ENCODE measurements around the gene RPL22L1.

DNA sequence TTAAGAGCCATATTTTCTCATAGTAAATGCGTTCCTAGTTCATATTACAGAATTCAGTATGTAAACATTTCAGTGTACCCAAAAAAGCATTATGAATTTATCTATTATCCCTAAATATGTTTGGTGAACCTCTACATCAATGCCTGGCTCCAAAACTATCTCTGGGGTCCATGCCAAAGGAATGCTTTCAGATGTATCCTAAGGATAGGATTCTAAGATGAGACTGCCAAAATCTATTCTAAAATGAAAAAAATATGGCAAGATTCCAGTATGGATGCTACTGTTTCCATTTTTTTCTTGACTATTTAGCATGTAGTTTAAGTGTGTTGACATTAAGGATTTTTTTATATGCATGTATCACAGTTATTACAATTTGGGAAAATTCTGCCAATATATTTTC lies 19.6 kb upstream of the RPL22L1 start:
- TF ChIP-seq, protein P1, sequence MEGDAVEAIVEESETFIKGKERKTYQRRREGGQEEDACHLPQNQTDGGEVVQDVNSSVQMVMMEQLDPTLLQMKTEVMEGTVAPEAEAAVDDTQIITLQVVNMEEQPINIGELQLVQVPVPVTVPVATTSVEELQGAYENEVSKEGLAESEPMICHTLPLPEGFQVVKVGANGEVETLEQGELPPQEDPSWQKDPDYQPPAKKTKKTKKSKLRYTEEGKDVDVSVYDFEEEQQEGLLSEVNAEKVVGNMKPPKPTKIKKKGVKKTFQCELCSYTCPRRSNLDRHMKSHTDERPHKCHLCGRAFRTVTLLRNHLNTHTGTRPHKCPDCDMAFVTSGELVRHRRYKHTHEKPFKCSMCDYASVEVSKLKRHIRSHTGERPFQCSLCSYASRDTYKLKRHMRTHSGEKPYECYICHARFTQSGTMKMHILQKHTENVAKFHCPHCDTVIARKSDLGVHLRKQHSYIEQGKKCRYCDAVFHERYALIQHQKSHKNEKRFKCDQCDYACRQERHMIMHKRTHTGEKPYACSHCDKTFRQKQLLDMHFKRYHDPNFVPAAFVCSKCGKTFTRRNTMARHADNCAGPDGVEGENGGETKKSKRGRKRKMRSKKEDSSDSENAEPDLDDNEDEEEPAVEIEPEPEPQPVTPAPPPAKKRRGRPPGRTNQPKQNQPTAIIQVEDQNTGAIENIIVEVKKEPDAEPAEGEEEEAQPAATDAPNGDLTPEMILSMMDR (IDR thresholded peaks at IDR 0.05; ENCODE audit: poor library complexity) = no peak
- TF ChIP-seq EZH2 (IDR thresholded peaks at IDR 0.05; ENCODE audit: borderline replicate concordance) (no peak), EZH2phosphoT487 (IDR thresholded peaks at IDR 0.05; ENCODE audit: low read depth, severe bottlenecking, unreplicated experiment) (no peak)
